Loucy (cell line): Measurements from ENCODE around the gene ARHGAP26.

Experiments used
- H2AFZ ChIP-seq: fragments of 200-600 bp; sonication (generic); 2 replicates; pipeline ENCODE4 v1.6.0; 2016; ENCODE audit warnings: antibody characterized with exemption, mild to moderate bottlenecking, low read length, moderate library complexity
- H3F3A ChIP-seq: fragments of 200-600 bp; 2 replicates; pipeline ENCODE4 v1.6.0; 2016; ENCODE audit warnings: antibody characterized with exemption, low read depth, mild to moderate bottlenecking
- H3K27me3 ChIP-seq: fragments of 200-600 bp; sonication (generic); 2 replicates; pipeline ENCODE4 v1.6.1; 2014; ENCODE audit warnings: low read length, mild to moderate bottlenecking; ENCODE audit not compliant: insufficient read depth, poor library complexity, severe bottlenecking
- H3K36me3 ChIP-seq: fragments of 200-600 bp; sonication (generic); 2 replicates; pipeline ENCODE4 v1.6.1; 2016; ENCODE audit warnings: low read length; ENCODE audit not compliant: insufficient read depth
- H3K4me1 ChIP-seq: fragments of 200-600 bp; sonication (generic); 2 replicates; pipeline ENCODE4 v1.5.1; 2014; ENCODE audit warnings: low read length, mild to moderate bottlenecking; ENCODE audit not compliant: insufficient read depth, poor library complexity, severe bottlenecking
- H3K4me2 ChIP-seq: fragments of 200-600 bp; sonication (generic); 2 replicates; pipeline ENCODE4 v1.6.0; 2014; ENCODE audit warnings: antibody characterized with exemption, low read length, low read depth, mild to moderate bottlenecking; ENCODE audit not compliant: poor library complexity, severe bottlenecking
- H3K4me3 ChIP-seq: fragments of 200-600 bp; sonication (generic); 2 replicates; pipeline ENCODE4 v1.5.1; 2014; ENCODE audit warnings: low read length, mild to moderate bottlenecking, mixed read lengths; ENCODE audit not compliant: poor library complexity, severe bottlenecking
- H3K79me2 ChIP-seq: fragments of 200-600 bp; sonication (generic); 2 replicates; pipeline ENCODE4 v1.6.1; 2014; ENCODE audit warnings: low read length; ENCODE audit not compliant: insufficient read depth
- H3K9ac ChIP-seq: fragments of 200-600 bp; sonication (generic); 2 replicates; pipeline ENCODE4 v1.6.0; 2014; ENCODE audit warnings: mild to moderate bottlenecking, low read depth, low read length, moderate library complexity; ENCODE audit not compliant: poor library complexity, severe bottlenecking
- H3K9me2 ChIP-seq: fragments of 200-600 bp; sonication (generic); replicated peaks from 2 replicates; pipeline ENCODE4 v1.6.1; 2016; ENCODE audit warnings: low read depth, low read length, mixed read lengths
- H3K9me3 ChIP-seq: fragments of 200-600 bp; sonication (generic); 2 replicates; pipeline ENCODE4 v1.6.1; 2014; ENCODE audit warnings: mild to moderate bottlenecking, antibody characterized with exemption, low read length, low read depth; ENCODE audit not compliant: insufficient read depth
- H4K20me1 ChIP-seq: fragments of 200-600 bp; sonication (generic); 2 replicates; pipeline ENCODE4 v1.6.0; 2014; ENCODE audit warnings: antibody characterized with exemption, low read length, mild to moderate bottlenecking; ENCODE audit not compliant: insufficient read depth, poor library complexity, severe bottlenecking
- CTCF ChIP-seq: fragments of 200-600 bp; sonication (generic); conservative IDR thresholded peaks from 2 replicates; pipeline ENCODE4 v1.5.1; 2014; ENCODE audit warnings: mild to moderate bottlenecking, antibody characterized with exemption, low read length
- EZH2phosphoT487 ChIP-seq: fragments of 200-600 bp; IDR thresholded peaks from 2 replicates; pipeline ENCODE4 v1.6.1; 2018; ENCODE audit warnings: antibody characterized with exemption, mild to moderate bottlenecking, moderate library complexity, borderline replicate concordance

Gene ARHGAP26

DNA sequence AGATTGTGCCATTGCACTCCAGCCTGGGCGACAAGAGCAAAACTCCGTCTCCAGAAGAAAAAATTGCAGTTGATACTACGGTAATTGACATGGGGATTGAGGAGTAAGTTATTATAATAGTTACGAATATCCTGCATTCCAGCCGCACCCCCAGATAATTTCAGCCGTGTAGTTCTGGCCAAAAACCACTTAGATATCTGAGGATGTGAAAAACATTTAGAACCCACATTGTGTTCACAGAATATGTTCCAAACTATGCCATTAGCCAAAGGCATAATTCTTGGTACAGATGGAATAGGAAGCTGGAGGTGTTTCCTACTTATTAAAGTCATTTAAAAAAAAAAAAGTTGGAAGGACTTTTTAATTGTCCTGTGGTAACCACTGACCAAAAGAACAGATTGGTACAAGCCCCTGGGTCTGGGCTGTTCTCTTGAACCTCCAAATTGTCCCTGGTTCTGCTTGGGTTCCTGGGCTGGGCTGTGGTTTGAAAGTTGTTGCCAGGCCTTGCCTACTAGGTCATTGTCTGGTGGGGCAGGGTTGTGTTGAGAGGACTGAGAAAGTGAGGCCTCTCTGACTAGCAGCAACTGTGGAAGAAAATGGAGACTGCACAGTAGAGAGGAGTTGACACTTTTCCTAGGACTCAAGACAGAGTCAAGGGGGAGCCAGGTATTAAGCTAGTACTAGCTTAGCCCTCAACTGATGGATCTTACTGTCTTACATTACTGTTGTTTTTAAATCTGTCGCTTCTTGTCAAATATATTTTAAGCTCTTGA, 434.5 kb downstream of the ARHGAP26 start:
- no peaks in the 10 kb centered on the region for H3K9me2 ChIP-seq
- H3K4me2 ChIP-seq = no peak overlapping the region
- H2AFZ ChIP-seq = no peak overlapping the region

GRCh38 chr5:143205386-143205785, 435.2 kb downstream of the ARHGAP26 start:
- Histone ChIP-seq H3K4me2 (no peak overlapping the region), H3K9ac (no peak overlapping the region), H3K27me3 (no peaks in the 10 kb centered on the region), H4K20me1 (no peaks in the 10 kb centered on the region), H3F3A (no peaks in the 10 kb centered on the region), H3K9me3 (no peaks in the 10 kb centered on the region), H3K79me2 (no peaks in the 10 kb centered on the region), H3K4me1 (no peaks in the 10 kb centered on the region), H2AFZ (no peak overlapping the region), H3K9me2 (no peaks in the 10 kb centered on the region), H3K4me3 (no peak overlapping the region), H3K36me3 (no peaks in the 10 kb centered on the region)
- TF ChIP-seq CTCF (no peak), EZH2phosphoT487 (no peak)

More for the DNA sequence above, 434.5 kb downstream of the ARHGAP26 start:
- no peaks in the 10 kb centered on the region for H3K27me3 ChIP-seq
- H3K4me3 ChIP-seq = no peak overlapping the region
- no peaks in the 10 kb centered on the region for H4K20me1 ChIP-seq
- no peaks in the 10 kb centered on the region for H3K36me3 ChIP-seq
- H3K79me2 ChIP-seq = no peaks in the 10 kb centered on the region
- no peak for TF ChIP-seq EZH2phosphoT487
- TF ChIP-seq CTCF = no peak
- H3F3A ChIP-seq = no peaks in the 10 kb centered on the region
- no peaks in the 10 kb centered on the region for H3K4me1 ChIP-seq
- H3K9ac ChIP-seq = no peak overlapping the region
- H3K9me3 ChIP-seq = no peaks in the 10 kb centered on the region

- no peak overlapping the region for H3K9ac ChIP-seq
- no peak overlapping the region for H3K4me3 ChIP-seq
- H3K9me3 ChIP-seq = no peaks in the 10 kb centered on the region
- H3F3A ChIP-seq = no peaks in the 10 kb centered on the region
- H3K4me2 ChIP-seq = no peak overlapping the region
- H4K20me1 ChIP-seq = no peaks in the 10 kb centered on the region
- H3K27me3 ChIP-seq = no peaks in the 10 kb centered on the region
- H3K36me3 ChIP-seq = no peaks in the 10 kb centered on the region
- H2AFZ ChIP-seq = no peak overlapping the region
- no peak for TF ChIP-seq EZH2phosphoT487
- TF ChIP-seq CTCF = no peak
- H3K9me2 ChIP-seq = no peaks in the 10 kb centered on the region
- no peaks in the 10 kb centered on the region for H3K79me2 ChIP-seq
- no peaks in the 10 kb centered on the region for H3K4me1 ChIP-seq
Measured at GRCh38 chr5:143205883-143206195, 435.7 kb downstream of the ARHGAP26 start.
